Large intestine (tissue), 3 donors: ENCODE measurements around the gene LMO2. TPM values are rescaled to one million over a fixed set of nuclear protein-coding genes. Genes with fewer than 3 reads are reported as not detected.

ENCODE experiments used
- DNase-seq, 2 donors: peaks; one replicate each; pipeline versions ENCODE4 v3.0.0 to v3.0.0-alpha.2; 2013
- H3K27ac ChIP-seq: one replicate; pipeline ENCODE4 v1.5.1; 2013; ENCODE audit warnings: low read length
- H3K27me3 ChIP-seq: 2 replicates; pipeline ENCODE4 v1.6.1; 2013; ENCODE audit warnings: low read length; ENCODE audit not compliant: control insufficient read depth, insufficient read depth
- H3K36me3 ChIP-seq: 2 replicates; pipeline ENCODE4 v1.6.1; 2013; ENCODE audit warnings: low read length; ENCODE audit not compliant: control insufficient read depth, insufficient read depth
- H3K4me1 ChIP-seq: one replicate; pipeline ENCODE4 v1.6.1; 2013; ENCODE audit warnings: low read length; ENCODE audit not compliant: control insufficient read depth, insufficient read depth
- H3K4me3 ChIP-seq: one replicate; pipeline ENCODE4 v1.5.1; 2013; ENCODE audit warnings: low read length
- H3K9me3 ChIP-seq: one replicate; pipeline ENCODE4 v1.6.1; 2013; ENCODE audit warnings: mild to moderate bottlenecking, low read depth, low read length, moderate library complexity; ENCODE audit not compliant: control insufficient read depth
- WGBS: methylation state at CpG from one replicate; pipeline ENCODE4 v1.1.5; 2013; ENCODE audit warnings: low lambda C conversion rate; ENCODE audit not compliant: insufficient coverage; 5-methylcytosine and 5-hydroxymethylcytosine counted together
- polyA plus RNA-seq: library from polyadenylated mRNA; unstranded; fragments of 120-200 nt; gene quantifications from one replicate; pipeline ENCODE4 v1.2.1, GENCODE V29; 2013

Gene LMO2
- polyA plus RNA-seq, 1 donor, result 11.8 TPM

DNA sequence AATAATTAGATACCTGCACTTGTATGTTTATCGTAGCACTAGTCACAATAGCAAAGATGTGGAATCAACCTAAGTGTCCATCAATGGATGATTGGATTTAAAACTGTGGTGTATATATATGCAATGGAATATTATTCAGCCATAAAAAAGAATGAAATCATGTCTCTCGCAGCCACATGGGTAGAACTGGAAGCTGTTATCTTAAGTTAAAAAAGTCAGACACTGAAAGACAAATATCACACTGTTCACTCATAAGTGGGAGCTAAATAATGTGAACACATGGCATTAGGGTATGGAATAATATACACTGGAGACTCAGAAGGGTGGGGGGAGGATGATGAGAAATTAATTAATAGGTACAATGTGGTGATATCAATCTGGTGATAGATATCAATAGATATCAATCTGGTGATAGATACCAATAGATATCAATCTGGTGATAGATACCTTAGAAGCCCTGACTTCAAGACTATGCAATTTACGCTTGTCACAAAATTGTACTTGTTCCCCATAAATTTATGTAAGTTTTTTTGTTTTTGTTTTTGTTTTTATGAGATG, 2.0 kb downstream of the LMO2 start:
- 100% methylated on average over 1 of the region's 3 CpGs for WGBS

GRCh38 chr11:33889296-33889695, 2.6 kb downstream of the LMO2 start:
- no peaks in the 10 kb centered on the region for H3K9me3 ChIP-seq
- peaks cover 5% of the 10 kb centered on the region for H3K4me1 ChIP-seq
- WGBS, result 83% methylated on average over 1 of the region's 6 CpGs
- H3K27me3 ChIP-seq, result peaks cover 9% of the 10 kb centered on the region
- no peak overlapping the region for H3K27ac ChIP-seq
- no peak for DNase-seq
- no peak overlapping the region for H3K4me3 ChIP-seq
- no peaks in the 10 kb centered on the region for H3K36me3 ChIP-seq

More for the DNA sequence above, 2.0 kb downstream of the LMO2 start:
- no peak overlapping the region for H3K27ac ChIP-seq
- H3K36me3 ChIP-seq, result no peaks in the 10 kb centered on the region
- H3K4me1 ChIP-seq, result peaks cover 5% of the 10 kb centered on the region
- no peak for DNase-seq
- peaks cover 5% of the 10 kb centered on the region for H3K27me3 ChIP-seq
- H3K4me3 ChIP-seq, result no peak overlapping the region
- H3K9me3 ChIP-seq, result no peaks in the 10 kb centered on the region

DNA sequence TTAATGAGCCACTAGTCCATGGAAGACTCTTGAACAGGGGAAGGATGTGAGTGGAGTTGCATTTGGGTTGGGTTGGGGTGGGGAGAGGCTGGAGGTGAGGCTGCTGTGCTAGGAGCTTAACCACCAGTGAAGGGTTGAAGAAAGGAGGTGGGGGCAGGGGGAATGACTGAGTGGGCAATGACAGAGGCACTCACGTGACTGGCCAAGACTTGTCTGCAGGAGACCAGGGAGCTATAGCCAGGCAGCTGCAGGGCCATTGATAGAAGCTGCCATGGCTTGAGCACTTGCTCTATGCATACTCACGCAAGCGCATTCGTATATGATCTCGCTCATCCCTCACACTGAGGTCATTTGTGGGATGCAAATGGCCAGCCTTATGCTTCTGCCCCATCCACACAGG, 4.0 kb downstream of the LMO2 start:
- no peak overlapping the region for H3K27ac ChIP-seq
- H3K9me3 ChIP-seq, result no peaks in the 10 kb centered on the region
- no peak for DNase-seq
- peaks cover 5% of the 10 kb centered on the region for H3K4me1 ChIP-seq
- H3K27me3 ChIP-seq, result peaks cover 15% of the 10 kb centered on the region
- no CpG with 5 or more reads among the region's 5 CpGs for WGBS
- H3K4me3 ChIP-seq, result no peak overlapping the region
- H3K36me3 ChIP-seq, result no peaks in the 10 kb centered on the region

- Histone ChIP-seq H3K27me3 (peaks cover 27% of the 10 kb centered on the region), H3K27ac (no peak overlapping the region), H3K36me3 (no peaks in the 10 kb centered on the region), H3K9me3 (no peaks in the 10 kb centered on the region), H3K4me3 (no peak overlapping the region), H3K4me1 (no peaks in the 10 kb centered on the region)
- DNase-seq, result no peak
- WGBS, result no CpG with 5 or more reads among the region's 3 CpGs
Observed at GRCh38 chr11:33885338-33886005, 6.4 kb downstream of the LMO2 start.

- H3K4me1 ChIP-seq, result no peaks in the 10 kb centered on the region
- H3K36me3 ChIP-seq, result no peaks in the 10 kb centered on the region
- no peaks in the 10 kb centered on the region for H3K9me3 ChIP-seq
- H3K4me3 ChIP-seq, result no peak overlapping the region
- no CpG with 5 or more reads among the region's 3 CpGs for WGBS
- no peak overlapping the region for H3K27ac ChIP-seq
- no peak for DNase-seq
- H3K27me3 ChIP-seq, result peaks cover 27% of the 10 kb centered on the region
Observed at GRCh38 chr11:33884601-33885000, 7.3 kb downstream of the LMO2 start.

- Histone ChIP-seq H3K4me1 (no peaks in the 10 kb centered on the region), H3K27ac (no peak overlapping the region)
- no CpG with 5 or more reads among the region's 5 CpGs for WGBS
Observed at GRCh38 chr11:33884035-33884434, 7.8 kb downstream of the LMO2 start.

DNA sequence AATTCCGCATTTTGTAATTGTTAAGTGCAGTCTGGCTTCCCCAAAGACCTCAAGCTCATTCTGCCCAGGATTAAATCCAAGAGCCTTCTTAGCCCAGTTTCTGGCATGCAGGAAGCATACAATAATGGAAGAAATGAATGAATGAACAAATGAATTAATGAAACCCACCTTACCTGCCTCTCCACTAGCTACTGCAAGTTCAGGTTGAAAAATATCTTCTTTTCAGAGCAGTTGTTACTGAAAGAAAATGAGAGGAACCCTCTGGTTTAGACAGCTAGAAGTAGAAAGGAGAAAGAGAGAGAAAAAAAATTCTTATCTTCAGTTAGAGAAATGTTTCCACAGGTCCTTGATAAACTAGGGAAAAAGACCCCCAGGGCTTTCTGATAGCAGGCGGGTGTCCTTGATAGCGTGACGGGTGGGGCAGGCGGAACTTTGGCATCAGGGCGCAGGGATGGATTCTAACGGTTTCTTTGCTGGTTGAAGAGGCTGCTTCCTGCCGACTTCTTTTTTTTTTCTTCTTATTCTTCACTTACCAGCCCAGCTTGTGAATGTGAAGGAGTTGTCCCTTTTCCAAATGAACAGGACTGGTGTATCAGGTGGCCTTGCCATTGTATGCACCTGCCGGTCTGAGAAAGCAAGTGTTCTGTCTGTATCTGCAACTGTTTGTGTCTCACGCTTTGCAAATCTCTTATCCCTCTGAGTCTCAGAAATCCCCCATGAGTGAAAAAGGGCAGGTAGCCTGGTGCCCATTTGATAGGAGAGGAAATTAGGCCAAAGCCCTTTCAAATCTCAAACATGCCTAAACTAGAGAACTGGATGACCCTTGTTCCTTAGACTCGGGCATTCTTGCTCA, 10.0 kb downstream of the LMO2 start:
- Histone ChIP-seq H3K4me3 (no peak overlapping the region), H3K4me1 (no peaks in the 10 kb centered on the region), H3K27ac (no peak overlapping the region), H3K36me3 (no peaks in the 10 kb centered on the region), H3K27me3 (peaks cover 38% of the 10 kb centered on the region), H3K9me3 (no peaks in the 10 kb centered on the region)
- WGBS, result no CpG with 5 or more reads among the region's 11 CpGs
- DNase-seq, result no peak

More at GRCh38 chr11:33884035-33884434, 7.8 kb downstream of the LMO2 start:
- Histone ChIP-seq H3K27me3 (peaks cover 29% of the 10 kb centered on the region), H3K36me3 (no peaks in the 10 kb centered on the region), H3K9me3 (no peaks in the 10 kb centered on the region), H3K4me3 (no peak overlapping the region)
- no peak for DNase-seq

DNA sequence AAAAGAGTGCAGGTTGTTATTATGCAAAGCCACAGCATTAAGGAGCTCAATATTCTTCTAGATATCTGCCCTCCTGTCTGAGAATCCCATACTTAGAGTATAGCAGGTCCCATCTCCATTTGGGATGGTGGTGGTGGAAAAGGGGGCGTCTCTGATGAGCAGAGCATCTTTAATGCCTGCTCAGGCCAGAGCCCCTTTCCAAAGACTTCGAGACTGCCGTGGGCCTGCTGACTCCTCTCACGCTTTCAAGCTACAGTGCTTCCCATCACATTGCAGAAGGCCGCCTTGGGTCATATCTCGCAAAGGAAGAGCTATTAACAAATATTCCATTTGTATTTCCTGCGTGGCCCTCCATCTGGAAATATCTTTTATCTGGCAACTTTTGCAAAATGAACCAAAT, 10.9 kb downstream of the LMO2 start:
- H3K27me3 ChIP-seq, result peaks cover 43% of the 10 kb centered on the region
- DNase-seq, result no peak
- H3K36me3 ChIP-seq, result no peaks in the 10 kb centered on the region
- no peak overlapping the region for H3K27ac ChIP-seq
- H3K9me3 ChIP-seq, result no peaks in the 10 kb centered on the region
- no peak overlapping the region for H3K4me3 ChIP-seq
- no peaks in the 10 kb centered on the region for H3K4me1 ChIP-seq
- WGBS, result 100% methylated on average over 1 of the region's 7 CpGs

- no peak for DNase-seq
- Histone ChIP-seq H3K27ac (no peak overlapping the region), H3K4me3 (no peak overlapping the region), H3K4me1 (no peaks in the 10 kb centered on the region), H3K36me3 (no peaks in the 10 kb centered on the region), H3K27me3 (peaks cover 49% of the 10 kb centered on the region), H3K9me3 (no peaks in the 10 kb centered on the region)
- no CpG with 5 or more reads among the region's 9 CpGs for WGBS
Observed at GRCh38 chr11:33879375-33879774, 12.5 kb downstream of the LMO2 start.

- H3K9me3 ChIP-seq, result no peaks in the 10 kb centered on the region
- DNase-seq, result no peak
- H3K4me1 ChIP-seq, result no peaks in the 10 kb centered on the region
- no CpG with 5 or more reads among the region's 3 CpGs for WGBS
- H3K27me3 ChIP-seq, result peaks cover 40% of the 10 kb centered on the region
- H3K36me3 ChIP-seq, result no peaks in the 10 kb centered on the region
- H3K4me3 ChIP-seq, result no peak overlapping the region
- no peak overlapping the region for H3K27ac ChIP-seq
Observed at GRCh38 chr11:33877038-33877437, 14.8 kb downstream of the LMO2 start.
